ENCODE data around the gene SAMD11.
"Not testable (repeated sequence)": the region's sequence is repeated elsewhere in the genome, so short reads cannot be mapped to it uniquely, and the experiment has no call there.

The SAMD11 gene, protein sequence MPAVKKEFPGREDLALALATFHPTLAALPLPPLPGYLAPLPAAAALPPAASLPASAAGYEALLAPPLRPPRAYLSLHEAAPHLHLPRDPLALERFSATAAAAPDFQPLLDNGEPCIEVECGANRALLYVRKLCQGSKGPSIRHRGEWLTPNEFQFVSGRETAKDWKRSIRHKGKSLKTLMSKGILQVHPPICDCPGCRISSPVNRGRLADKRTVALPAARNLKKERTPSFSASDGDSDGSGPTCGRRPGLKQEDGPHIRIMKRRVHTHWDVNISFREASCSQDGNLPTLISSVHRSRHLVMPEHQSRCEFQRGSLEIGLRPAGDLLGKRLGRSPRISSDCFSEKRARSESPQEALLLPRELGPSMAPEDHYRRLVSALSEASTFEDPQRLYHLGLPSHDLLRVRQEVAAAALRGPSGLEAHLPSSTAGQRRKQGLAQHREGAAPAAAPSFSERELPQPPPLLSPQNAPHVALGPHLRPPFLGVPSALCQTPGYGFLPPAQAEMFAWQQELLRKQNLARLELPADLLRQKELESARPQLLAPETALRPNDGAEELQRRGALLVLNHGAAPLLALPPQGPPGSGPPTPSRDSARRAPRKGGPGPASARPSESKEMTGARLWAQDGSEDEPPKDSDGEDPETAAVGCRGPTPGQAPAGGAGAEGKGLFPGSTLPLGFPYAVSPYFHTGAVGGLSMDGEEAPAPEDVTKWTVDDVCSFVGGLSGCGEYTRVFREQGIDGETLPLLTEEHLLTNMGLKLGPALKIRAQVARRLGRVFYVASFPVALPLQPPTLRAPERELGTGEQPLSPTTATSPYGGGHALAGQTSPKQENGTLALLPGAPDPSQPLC

DNA sequence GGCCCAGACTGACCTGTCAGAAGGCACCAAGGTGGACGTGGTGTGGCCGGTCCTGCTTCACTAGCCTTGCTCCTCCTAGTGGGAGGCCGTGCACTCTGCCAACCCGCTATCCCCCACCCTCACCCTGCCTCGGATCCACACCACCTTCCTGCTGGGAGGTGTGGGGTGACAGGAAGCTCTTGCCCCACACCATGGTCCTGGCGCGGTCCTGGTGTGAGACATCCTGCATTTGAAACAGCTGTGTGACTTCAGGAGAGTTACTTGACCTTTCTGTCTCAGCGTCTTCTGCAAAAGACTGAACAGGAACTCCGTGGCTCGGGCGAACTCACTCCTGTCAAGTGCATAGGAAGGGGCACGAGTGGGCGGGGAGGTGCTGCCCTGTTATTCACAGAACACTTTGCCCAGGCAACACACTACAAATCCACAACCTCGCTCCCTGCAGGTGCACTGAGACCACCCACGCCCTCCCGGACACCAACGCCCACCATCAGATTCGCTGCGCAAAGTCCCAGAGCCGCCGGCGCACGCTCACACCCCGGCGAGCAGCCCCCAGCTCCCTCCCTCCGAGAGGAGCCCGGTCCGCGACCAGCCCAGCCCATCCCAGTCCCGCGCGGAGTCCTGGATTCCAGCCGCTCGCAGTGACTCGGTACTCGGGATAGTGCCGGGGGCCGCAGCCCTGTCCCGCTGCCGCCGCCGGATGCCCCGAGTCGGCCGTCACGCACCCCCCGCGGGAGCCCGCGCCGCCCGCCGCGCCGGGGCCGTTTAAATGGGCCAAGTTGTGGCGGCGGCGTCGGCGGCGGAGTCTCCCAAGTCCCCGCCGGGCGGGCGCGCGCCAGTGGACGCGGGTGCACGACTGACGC lies at the start of gene SAMD11:
SAMD11 (plus strand) TSS at position 793 of the 860 bp plus-strand sequence. CDS start 509 bp downstream, outside the sequence.
- DNase-seq (ENCODE audit: low spot score), result no peak
- TF ChIP-seq, protein P1, sequence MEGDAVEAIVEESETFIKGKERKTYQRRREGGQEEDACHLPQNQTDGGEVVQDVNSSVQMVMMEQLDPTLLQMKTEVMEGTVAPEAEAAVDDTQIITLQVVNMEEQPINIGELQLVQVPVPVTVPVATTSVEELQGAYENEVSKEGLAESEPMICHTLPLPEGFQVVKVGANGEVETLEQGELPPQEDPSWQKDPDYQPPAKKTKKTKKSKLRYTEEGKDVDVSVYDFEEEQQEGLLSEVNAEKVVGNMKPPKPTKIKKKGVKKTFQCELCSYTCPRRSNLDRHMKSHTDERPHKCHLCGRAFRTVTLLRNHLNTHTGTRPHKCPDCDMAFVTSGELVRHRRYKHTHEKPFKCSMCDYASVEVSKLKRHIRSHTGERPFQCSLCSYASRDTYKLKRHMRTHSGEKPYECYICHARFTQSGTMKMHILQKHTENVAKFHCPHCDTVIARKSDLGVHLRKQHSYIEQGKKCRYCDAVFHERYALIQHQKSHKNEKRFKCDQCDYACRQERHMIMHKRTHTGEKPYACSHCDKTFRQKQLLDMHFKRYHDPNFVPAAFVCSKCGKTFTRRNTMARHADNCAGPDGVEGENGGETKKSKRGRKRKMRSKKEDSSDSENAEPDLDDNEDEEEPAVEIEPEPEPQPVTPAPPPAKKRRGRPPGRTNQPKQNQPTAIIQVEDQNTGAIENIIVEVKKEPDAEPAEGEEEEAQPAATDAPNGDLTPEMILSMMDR (IDR thresholded peaks at IDR 0.05; ENCODE audit: extremely low read depth, missing control alignments), result no peak

GRCh38 chr1:876428-877208 lies 47.1 kb upstream of the SAMD11 start:
- DNase-seq (ENCODE audit: low spot score), result not testable (repeated sequence)

GRCh38 chr1:877209-877986 lies 46.3 kb upstream of the SAMD11 start:
- not testable (repeated sequence) for DNase-seq (ENCODE audit: low spot score)

GRCh38 chr1:880511-880910 lies 43.2 kb upstream of the SAMD11 start:
- not testable (repeated sequence) for DNase-seq (ENCODE audit: low spot score)

DNA sequence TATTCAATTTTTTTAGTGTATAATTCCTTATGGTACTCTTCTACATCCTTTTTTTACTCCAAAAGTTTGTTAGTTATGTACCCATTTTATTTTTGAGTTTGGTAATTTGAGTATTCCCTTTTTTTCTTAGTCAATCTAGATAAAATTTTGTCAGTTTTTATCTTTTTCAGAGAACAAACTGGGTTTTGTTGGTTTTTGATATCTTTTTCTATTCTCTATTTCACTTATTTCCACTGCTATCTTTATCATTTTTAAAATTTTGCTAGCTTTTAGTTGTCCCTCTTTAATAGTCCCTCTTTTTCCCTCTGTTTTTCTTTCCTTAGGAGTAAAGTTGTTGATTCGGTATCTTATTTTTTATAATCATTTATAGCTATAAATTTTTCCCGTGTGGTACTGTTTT lies 42.8 kb upstream of the SAMD11 start:
- DNase-seq (ENCODE audit: low spot score), result not testable (repeated sequence)

GRCh38 chr1:886311-886710 lies 37.4 kb upstream of the SAMD11 start:
- TF ChIP-seq, protein P1 (IDR thresholded peaks at IDR 0.05; ENCODE audit: extremely low read depth, missing control alignments), result no peak
- no peak for DNase-seq (ENCODE audit: low spot score)

GRCh38 chr1:886760-887159 lies 37.0 kb upstream of the SAMD11 start:
- TF ChIP-seq, protein P1 (IDR thresholded peaks at IDR 0.05; ENCODE audit: extremely low read depth, missing control alignments), result no peak
- no peak for DNase-seq (ENCODE audit: low spot score)

- TF ChIP-seq, protein P1 (IDR thresholded peaks at IDR 0.05; ENCODE audit: extremely low read depth, missing control alignments), result no peak
- DNase-seq (ENCODE audit: low spot score), result no peak
Observed at GRCh38 chr1:888297-888696, 35.4 kb upstream of the SAMD11 start.

GRCh38 chr1:889774-890173 lies 33.9 kb upstream of the SAMD11 start:
- DNase-seq (ENCODE audit: low spot score), result not testable (repeated sequence)

DNA sequence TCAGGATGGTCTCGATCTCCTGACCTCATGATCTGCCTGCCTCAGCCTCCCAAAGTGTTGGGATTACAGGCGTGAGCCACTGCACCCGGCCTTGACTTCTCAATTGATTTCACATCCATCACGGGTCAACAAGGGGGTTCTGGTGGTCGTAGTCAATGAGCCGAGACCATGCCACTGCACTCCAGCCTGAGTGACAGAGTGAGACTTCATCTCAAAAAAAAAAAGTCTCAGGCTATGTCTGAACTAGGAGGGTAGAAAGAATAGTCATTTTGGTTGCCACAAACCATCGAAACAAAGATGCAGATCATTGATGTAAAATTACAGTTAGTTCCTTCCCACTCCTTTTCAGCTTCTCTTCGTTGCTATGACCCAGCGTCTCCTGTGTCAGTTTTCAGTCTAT lies 33.5 kb upstream of the SAMD11 start:
- not testable (repeated sequence) for DNase-seq (ENCODE audit: low spot score)

Measured in GM20000 (cell line).